HEK293T (cell line): ENCODE measurements around the gene UBE2R2.
"Not testable (repeated sequence)": the region's sequence is repeated elsewhere in the genome, so short reads cannot be mapped to it uniquely, and the experiment has no call there.

Experiments used
- FOXM1 ChIP-seq: fragments of 450-650 bp; IDR thresholded peaks from 2 replicates; pipeline ENCODE4 v1.6.1; 2017; ENCODE audit warnings: mild to moderate bottlenecking, borderline replicate concordance
- HDGF ChIP-seq: fragments of 450-650 bp; IDR thresholded peaks from 2 replicates; pipeline ENCODE4 v1.6.1; 2017; ENCODE audit warnings: antibody characterized with exemption, borderline replicate concordance

DNA sequence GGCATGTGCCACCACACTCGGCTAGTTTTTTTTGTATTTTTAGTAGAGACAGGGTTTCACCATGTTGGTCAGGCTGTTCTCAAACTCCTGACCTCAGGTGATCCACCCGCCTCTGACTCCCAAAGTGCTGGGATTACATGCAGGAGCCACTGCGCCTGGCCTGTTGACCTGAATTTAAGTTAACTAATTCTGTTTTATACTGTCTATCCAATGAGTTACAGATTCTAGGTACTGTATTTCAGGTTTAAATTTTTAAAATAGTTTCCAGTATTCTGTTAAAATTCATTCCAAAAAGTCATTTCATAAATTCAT, 30.9 kb downstream of the UBE2R2 start:
- TF ChIP-seq FOXM1, HDGF: not testable (repeated sequence)
